NOMO-1 (cell line): ENCODE results near the gene USP54.
"Not testable (repeated sequence)": the region's sequence is repeated elsewhere in the genome, so short reads cannot be mapped to it uniquely, and the experiment has no call there.

Source experiments
- DNase-seq, 2 experiments: peaks; one replicate each; lab custom pipeline; 2025; ENCODE audit not compliant: unreplicated experiment in 2 of 2; lab: John Stamatoyannopoulos, UW

USP54 gene, protein sequence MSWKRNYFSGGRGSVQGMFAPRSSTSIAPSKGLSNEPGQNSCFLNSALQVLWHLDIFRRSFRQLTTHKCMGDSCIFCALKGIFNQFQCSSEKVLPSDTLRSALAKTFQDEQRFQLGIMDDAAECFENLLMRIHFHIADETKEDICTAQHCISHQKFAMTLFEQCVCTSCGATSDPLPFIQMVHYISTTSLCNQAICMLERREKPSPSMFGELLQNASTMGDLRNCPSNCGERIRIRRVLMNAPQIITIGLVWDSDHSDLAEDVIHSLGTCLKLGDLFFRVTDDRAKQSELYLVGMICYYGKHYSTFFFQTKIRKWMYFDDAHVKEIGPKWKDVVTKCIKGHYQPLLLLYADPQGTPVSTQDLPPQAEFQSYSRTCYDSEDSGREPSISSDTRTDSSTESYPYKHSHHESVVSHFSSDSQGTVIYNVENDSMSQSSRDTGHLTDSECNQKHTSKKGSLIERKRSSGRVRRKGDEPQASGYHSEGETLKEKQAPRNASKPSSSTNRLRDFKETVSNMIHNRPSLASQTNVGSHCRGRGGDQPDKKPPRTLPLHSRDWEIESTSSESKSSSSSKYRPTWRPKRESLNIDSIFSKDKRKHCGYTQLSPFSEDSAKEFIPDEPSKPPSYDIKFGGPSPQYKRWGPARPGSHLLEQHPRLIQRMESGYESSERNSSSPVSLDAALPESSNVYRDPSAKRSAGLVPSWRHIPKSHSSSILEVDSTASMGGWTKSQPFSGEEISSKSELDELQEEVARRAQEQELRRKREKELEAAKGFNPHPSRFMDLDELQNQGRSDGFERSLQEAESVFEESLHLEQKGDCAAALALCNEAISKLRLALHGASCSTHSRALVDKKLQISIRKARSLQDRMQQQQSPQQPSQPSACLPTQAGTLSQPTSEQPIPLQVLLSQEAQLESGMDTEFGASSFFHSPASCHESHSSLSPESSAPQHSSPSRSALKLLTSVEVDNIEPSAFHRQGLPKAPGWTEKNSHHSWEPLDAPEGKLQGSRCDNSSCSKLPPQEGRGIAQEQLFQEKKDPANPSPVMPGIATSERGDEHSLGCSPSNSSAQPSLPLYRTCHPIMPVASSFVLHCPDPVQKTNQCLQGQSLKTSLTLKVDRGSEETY (N-terminal part only)

DNA sequence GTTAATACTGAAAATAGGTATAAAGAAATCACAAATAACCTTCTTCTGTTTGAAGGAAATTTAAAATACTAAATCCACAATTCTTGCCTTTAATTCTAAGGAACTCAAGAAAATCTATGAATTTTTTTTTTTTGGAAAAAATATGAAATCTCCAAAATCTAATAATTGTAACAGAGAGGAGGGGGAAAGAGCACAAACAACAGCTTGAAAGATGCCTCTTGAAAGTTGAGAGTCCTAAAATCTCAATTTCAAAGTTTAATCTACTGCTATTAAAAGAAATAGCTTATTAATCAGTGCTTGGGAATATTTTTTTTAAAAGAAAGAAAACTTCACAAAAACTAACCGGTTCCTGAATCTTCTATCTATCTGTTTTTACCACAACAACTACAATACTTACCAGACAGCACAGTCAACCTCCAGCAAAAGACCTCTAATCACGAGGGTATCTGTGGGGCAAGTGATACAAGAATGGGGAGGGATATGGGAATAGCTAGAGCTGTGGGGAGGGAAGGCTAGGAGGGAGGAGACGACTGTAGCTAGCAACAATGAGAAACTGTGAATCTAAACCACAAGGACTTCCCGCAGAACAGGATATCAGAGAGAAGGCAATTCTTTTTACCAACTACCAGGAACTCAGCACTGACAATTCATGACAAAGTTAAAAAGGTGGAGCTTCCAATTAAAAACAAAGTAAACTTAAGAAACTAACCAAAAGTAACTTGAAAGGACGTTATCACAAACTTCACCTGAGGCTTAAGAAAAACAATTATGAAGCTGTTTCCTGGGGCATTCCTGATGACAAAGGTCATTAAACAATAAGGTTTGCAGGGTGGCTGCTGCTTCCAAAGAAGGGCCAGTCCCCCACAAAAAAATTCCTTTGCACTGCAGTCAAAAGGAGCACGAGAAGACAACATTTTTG, at the start of gene USP54:
Gene USP54 (minus strand): TSS at position 462 of the 919 bp plus-strand sequence. CDS start 15,684 bp downstream, outside the sequence.
- peak; percentile 30 to 35 for DNase-seq

DNA sequence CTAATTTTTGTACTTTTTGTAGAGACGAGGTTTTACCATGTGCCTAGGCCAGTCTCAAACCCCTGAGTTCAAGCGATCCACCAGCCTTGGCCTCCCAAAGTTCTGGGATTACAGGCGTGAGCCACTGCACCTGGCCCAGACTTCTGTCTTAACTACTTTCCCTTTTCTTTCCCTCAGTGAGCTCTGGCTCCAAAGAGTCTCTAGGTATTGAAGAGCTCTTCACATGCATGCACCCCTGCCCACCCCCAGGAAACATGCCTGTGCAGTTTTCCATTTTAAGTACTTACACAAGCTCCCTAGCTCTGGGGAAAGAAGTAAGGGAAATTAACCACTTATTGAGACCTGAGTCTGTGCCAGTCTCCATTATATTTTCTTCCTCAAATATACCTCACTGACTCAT, 48.1 kb upstream of the USP54 start:
- DNase-seq = no peak

DNA sequence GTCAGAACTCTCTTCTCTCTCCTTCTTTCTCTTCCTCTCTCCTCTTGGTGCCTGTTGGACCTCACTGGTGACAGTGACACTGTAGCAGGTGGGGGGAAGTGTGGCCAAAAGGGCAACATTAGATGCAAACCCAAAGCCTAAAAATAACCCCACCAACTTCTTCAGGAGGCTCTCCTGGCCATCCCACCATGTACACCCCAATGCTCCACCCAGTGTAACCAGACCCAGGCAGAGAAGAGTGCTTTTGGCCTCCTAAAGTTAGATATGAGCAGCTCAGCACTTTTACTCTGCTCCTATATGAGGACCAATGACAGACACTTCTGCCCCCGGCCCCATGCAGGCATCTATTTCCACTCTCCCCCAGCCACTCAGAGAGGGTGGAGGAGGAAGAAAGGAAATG, 44.6 kb upstream of the USP54 start:
- no peak for DNase-seq

DNA sequence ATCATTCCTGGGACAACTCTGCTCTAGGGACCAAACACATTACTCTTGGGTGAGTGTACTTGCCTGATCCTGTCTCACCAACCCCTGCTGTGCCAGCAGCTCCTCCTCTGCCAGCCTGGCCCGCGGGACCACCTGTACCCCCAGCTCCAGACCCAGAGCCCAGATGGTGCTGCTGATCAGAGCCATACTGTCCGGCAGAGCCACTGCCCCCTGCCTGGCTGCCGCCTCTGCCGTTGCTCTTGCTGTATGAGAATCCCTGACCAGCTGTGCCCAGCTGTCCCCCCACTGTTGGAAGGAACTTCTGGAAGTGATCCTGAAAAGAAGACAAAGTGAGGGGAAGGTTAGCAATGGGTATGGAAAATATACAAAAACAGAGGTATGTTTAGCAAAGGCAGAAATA, 43.3 kb upstream of the USP54 start:
- no peak for DNase-seq

DNA sequence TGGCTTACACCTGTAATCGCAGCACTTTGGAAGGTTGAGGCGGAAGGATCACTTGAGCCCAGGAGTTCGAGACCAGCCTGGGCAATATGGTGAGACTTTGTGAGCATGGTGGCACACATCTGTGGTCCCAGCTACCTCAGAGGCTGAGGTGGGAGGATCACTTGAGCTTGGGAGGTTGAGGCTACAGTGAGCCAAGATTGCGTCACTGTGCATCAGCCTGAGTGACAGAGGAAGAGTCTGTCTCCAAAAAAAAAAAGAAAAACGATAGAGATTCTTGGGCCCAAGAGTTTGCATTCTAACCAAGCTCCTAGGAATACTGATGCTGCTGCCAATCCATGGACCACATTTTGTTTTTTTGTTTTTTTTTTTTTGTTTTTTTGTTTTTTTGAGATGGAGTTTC, 38.0 kb upstream of the USP54 start:
- DNase-seq = no peak

DNA sequence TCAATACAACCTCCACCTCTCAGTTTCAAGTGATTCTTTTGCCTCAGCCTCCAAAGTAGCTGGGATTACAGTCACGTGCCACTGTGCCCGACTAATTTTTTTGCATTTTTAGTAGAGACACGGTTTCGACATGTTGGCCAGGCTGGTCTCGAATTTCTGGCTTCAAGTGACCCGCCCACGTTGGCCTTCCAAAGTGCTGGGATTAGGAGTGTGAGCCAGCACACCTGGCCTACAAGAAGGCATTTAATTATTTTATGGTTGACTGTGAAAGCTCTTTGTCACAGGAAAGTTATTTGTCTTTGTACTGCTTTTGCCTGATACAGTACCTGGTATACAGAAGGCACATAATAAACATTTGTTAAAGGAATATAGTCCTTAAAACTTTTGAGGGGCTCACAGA, 37.3 kb upstream of the USP54 start:
- DNase-seq = no peak

DNA sequence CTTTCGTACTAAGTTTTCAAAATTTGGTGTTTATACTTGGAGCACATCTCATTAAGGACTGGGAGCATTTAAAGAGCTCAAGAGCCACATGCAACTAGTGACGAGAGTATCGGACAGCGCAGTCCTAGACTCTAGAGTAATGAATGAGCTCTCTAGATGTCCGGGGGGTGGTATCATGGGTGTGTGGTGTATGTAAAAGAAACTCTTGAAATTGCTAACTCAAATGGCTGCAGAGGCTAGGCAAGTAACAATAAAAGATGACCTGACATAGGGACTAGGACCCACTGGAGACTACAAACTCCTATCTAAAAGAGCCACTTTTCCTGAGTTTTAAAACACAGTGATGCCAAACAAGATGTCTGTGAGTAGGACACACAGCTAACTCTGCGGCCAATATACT, 36.2 kb upstream of the USP54 start:
- no peak for DNase-seq

DNA sequence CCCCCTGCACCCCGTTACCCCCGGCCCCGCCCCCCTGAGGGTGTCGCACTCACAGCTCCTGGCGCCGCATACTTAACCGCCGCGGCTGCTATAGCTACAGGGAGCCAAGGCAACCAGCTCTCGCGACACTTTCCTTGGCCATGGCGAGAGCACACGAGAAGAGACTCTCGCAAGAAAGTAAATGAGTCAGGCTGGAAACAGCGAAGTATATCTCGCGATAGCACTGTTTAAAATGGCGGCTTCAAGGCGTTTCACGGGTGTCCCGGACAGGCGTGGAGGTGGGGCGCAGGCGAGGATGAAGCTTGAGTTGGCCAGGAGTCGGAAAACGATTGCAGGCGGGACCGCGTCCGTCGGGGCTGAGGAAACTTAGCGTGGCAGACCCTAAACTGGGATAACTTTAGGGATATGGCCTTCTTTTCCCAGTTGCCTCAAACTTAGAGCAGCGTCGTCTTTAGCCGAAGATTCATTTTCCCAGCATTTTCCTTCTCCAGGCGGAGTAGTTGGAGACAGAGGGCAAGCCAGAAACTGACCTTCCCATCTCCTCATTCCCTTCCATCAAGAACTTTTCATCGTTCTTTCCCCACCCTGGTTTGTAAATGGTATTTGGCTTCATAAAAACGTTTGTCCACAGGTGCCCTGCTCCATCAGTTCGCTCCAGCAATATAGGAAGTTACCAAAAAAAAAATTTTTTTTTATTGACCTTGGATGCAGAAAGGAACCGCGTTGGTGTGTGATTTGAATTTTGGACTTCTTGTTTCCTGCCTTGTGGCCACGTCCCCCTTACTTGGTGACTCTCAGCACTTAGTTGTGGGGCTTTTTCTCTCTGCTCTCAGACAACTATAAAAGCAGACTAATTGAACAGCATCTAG, 35.0 kb upstream of the USP54 start:
- peak; percentile 92 to 98 for DNase-seq

DNA sequence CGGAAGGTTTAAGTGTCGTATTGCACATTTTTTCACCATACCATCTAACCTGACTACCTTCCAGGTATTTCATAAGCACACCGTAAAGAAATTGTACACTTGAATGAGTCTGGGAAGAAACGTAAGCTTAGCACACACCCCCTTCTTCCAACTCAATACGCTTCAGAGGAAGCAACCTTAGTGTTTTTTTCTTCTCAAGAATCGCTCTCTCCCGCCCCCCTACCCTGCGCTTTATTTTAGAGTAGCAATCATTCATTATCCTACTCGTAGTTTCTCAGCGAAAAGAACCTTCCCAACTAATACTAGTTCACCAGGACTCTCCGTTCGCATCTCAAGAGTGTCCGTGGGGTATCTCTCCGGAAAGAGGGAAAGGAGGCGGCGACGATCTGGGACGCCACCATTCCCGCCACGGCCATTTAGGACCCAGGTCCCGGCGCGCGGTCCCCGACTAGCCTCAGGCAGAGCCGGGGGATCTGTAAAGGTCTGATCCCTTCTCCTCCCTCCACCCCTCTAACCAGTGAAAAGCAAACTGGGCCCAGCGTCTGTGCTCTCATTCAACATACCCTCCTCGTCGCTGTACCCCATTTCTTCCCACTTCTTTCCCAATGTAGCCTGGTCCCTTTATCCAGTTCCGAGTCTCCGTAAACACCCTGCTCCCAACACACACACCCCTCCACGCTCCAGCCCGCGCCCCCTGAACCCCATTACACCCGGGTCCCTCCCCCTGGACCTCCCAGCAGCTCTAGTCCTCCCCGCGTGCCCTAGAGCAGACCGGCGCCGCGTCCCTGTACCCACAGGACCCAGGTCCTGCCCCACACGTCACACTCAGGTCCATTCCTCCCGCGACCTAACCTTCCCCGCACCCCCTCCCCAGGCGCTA, 34.1 kb upstream of the USP54 start:
- DNase-seq = peak; percentile 20 to 41

DNA sequence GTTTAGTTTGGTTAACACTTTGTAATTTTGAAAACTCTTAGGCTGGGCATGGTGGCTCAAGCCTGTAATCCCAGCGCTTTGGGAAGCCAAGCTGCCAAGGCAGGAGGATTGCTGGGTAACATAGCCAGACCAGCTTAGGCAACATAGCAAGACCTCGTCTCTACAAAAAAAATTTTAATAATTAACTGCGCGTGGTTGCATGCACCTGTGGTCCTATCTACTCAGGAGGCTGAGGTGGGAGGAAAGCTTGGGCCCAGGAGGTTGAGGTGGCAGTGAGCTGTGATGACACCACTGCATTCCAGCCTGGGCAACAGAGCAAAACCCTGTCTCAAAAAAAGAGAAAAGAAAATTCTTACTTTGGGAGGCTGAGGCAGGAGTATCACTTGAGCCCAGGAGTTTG, 31.9 kb upstream of the USP54 start:
- no peak for DNase-seq

DNA sequence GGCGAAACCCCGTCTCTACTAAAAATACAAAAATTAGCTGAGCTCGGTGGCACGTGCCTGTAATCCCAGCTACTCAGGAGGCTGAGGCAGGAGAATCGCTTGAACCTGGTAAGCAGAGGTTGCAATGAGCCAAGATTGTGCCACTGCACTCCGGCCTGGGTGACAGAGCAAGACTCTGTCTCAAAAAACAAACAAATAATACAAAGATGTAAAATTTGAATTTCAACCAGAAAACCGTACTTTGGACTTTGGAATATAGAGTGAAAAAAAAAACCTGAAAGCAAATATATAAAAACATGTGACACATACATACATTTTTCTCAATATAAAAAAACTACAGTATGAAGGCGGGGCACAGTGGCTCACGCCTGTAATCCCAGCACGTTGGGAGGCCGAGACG, 29.8 kb upstream of the USP54 start:
- DNase-seq = not testable (repeated sequence)

DNA sequence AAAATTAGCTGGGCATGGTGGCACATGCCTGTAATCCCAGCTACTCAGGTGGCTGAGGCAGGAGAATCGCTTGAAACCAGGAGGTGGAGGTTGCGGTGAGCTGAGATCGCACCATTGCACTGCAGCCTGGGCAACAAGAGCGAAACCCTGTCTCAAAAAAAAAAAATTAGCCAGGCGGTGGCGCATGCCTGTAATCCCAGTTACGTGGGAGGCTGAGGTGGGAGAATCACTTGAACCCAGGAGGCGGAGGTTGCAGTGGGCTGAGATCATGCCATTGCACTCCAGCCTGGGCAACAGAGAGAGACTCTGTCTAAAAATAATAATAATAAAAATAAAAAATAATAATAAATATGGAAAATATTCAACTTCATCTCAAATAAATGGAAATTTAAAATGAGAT, 26.0 kb upstream of the USP54 start:
- DNase-seq = not testable (repeated sequence)

DNA sequence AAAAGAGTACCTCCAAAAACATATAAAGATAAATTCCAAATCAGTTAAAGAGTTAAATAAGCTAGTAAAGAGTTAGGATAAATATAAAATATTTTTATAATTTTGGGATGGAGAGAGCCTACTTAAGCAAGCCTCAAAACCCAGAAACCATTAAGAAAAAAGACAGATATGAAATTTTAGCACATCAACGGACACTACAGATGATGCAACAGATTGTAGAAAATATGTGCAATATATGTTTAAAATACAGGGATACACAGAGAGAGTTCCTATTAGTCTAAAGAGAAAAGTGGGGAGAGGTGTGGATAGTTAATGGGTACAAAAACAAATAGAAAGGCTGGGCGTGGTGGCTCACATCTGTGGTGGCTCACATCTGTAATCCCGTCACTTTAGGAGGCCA, 23.6 kb upstream of the USP54 start:
- no peak for DNase-seq

DNA sequence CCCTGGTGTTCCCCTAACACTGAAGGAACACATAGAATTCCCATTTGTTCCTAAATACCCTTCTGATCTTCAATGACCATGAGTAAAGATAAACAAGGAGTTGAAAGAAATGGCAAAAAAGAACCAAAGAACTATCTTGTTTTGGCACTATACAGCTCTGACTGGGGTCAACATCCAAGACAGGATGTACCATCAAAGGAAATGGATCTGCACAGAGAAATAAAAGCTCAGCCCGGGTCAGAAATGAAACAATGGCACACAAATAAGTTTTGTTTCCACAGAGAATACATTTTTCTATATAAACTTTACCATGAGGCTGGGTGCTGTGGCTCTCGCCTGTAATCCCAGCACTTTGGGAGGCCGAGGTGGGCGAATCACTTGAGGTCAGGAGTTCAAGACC, 18.0 kb upstream of the USP54 start:
- no peak for DNase-seq

DNA sequence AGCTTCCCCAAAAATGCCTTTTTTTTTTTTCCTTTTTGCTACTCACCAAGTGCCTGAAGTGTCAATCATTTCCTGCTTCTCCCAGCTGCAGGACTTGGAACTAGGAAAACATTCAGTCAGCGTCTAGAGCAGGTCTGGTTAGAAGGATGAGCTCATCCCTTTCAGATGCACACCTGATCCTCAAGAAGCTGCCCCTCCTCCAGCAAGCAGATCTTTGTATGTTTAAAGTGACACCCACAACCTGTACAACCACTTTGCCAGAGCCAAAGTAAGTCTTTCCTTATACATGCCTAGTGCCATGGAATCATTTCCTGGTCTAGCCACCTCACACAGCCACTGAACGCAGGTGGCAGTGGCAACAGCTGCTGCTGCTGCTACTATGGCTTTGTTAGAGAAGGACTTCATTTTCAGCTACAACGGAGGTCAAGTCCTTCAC, 10.4 kb upstream of the USP54 start:
- DNase-seq = no peak

DNA sequence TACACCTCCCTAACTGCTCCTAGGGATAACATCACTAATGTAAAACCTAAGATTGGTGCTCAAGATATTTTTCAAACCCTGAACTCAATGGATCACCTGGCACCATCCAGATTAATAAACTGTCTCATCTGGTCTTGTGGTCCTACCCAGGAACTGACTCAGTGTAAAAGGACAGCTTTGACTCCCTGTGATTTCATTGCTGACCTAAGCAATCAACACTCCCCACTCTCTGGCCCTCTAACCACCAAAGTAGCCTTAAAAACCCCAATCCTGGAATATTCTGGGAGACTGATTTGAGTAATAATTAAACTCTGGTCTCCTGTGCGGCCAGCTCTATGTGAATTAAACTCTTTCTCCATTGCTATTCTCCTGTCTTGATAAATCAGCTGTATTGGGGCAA, 6.2 kb upstream of the USP54 start:
- no peak for DNase-seq

DNA sequence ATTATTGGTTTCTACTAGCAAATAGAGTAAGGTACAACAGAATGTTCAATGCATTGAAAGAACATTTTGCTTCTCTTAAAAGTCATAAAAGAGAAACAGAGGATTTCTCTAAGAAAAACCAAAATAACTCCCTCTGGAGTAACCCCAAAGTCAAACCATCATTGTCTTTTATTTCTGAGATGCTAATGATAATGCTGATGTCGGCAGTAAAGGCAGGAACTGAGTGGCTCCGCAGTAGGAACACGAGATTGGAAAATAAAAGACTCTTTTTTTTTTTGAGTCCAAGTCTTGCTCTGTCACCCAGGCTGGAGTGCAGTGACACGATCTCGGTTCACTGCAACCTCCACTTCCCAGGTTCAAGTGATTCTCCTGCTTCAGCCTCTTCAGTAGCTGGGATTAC, 2.7 kb upstream of the USP54 start:
- DNase-seq = no peak

DNA sequence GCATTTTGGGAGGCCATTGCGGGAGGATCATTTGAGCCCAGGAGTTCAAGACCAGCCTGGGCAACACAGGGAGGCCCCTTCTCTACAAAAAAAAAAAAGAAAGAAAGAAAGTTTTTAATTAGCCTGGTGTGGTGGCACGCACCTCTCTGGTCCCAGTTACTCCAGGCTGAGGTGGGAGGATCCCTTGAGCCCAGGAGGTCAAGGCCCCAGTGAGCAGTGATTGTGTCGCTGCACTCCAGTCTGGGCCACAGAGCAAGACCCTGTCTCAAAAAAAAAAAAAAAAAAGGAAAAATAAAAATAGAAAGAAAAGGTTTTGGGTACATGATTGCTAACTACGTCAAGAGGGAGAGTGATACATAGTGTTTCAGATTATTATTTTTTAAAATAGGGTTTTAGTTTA, 2.0 kb upstream of the USP54 start:
- DNase-seq = no peak
